Measurements from ENCODE around the gene FAXC.

GRCh38 chr6:99331531-99331930 lies 17.9 kb downstream of the FAXC start:
- TF ChIP-seq PRDM15 (CRISPR knock-in tag; IDR thresholded peaks at IDR 0.05): no peak
- no peak for TF ChIP-seq CTCF (CRISPR knock-in tag; IDR thresholded peaks at IDR 0.05)
- no peak for TF ChIP-seq KLF15 (CRISPR knock-in tag; IDR thresholded peaks at IDR 0.05; ENCODE audit: borderline replicate concordance)
- TF ChIP-seq, protein P1, sequence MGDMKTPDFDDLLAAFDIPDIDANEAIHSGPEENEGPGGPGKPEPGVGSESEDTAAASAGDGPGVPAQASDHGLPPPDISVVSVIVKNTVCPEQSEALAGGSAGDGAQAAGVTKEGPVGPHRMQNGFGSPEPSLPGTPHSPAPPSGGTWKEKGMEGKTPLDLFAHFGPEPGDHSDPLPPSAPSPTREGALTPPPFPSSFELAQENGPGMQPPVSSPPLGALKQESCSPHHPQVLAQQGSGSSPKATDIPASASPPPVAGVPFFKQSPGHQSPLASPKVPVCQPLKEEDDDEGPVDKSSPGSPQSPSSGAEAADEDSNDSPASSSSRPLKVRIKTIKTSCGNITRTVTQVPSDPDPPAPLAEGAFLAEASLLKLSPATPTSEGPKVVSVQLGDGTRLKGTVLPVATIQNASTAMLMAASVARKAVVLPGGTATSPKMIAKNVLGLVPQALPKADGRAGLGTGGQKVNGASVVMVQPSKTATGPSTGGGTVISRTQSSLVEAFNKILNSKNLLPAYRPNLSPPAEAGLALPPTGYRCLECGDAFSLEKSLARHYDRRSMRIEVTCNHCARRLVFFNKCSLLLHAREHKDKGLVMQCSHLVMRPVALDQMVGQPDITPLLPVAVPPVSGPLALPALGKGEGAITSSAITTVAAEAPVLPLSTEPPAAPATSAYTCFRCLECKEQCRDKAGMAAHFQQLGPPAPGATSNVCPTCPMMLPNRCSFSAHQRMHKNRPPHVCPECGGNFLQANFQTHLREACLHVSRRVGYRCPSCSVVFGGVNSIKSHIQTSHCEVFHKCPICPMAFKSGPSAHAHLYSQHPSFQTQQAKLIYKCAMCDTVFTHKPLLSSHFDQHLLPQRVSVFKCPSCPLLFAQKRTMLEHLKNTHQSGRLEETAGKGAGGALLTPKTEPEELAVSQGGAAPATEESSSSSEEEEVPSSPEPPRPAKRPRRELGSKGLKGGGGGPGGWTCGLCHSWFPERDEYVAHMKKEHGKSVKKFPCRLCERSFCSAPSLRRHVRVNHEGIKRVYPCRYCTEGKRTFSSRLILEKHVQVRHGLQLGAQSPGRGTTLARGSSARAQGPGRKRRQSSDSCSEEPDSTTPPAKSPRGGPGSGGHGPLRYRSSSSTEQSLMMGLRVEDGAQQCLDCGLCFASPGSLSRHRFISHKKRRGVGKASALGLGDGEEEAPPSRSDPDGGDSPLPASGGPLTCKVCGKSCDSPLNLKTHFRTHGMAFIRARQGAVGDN (CRISPR knock-in tag; IDR thresholded peaks at IDR 0.05): no peak
- TF ChIP-seq ZNF33B (CRISPR knock-in tag; IDR thresholded peaks at IDR 0.05): no peak
- TF ChIP-seq PAX8 (CRISPR knock-in tag; IDR thresholded peaks at IDR 0.05; ENCODE audit: borderline replicate concordance): no peak
- no peak for TF ChIP-seq ZFP41 (CRISPR knock-in tag; IDR thresholded peaks at IDR 0.05; ENCODE audit: borderline replicate concordance)
- TF ChIP-seq POGZ (CRISPR knock-in tag; IDR thresholded peaks at IDR 0.05): no peak
- TF ChIP-seq TCF7L2 (IDR thresholded peaks at IDR 0.05; ENCODE audit: low read depth, low read length): no peak
- TF ChIP-seq, protein P2, sequence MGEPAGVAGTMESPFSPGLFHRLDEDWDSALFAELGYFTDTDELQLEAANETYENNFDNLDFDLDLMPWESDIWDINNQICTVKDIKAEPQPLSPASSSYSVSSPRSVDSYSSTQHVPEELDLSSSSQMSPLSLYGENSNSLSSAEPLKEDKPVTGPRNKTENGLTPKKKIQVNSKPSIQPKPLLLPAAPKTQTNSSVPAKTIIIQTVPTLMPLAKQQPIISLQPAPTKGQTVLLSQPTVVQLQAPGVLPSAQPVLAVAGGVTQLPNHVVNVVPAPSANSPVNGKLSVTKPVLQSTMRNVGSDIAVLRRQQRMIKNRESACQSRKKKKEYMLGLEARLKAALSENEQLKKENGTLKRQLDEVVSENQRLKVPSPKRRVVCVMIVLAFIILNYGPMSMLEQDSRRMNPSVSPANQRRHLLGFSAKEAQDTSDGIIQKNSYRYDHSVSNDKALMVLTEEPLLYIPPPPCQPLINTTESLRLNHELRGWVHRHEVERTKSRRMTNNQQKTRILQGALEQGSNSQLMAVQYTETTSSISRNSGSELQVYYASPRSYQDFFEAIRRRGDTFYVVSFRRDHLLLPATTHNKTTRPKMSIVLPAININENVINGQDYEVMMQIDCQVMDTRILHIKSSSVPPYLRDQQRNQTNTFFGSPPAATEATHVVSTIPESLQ (CRISPR knock-in tag; conservative IDR thresholded peaks at IDR 0.05): no peak
